ENCODE measurements around the gene GALNT11.

DNA sequence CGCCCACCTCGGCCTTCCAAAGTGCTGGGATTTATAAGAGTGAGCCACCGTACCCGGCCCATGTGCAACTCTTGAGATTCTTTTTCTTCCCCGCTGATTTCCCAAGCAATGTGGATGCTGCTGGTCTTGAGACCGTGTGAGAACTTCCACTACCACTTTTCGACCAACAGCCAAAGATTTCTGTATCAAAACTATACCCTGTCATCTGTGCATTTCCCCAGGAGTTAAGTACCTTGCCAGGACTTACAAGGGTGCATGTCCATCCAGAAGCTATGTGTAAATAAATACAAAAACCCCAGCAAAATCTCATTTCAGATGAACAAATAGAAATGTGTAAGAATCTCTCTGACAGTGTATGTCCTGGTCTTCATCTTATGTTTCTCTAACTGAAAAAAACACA is 9.9 kb upstream of the GALNT11 start:
- TF ChIP-seq EZH2 (IDR thresholded peaks at IDR 0.05; ENCODE audit: borderline replicate concordance, low read depth, low read length, severe bottlenecking), result no peak
- TF ChIP-seq CTCF (IDR thresholded peaks at IDR 0.05; ENCODE audit: borderline replicate concordance, extremely low read depth, low read length, poor library complexity, severe bottlenecking), result no peak

Measured in DND-41 (cell line).